Measurements from ENCODE around the gene ALK. TPM values are rescaled to one million over a fixed set of nuclear protein-coding genes. Genes with fewer than 3 reads are reported as not detected.

The ALK gene
- polyA plus RNA-seq, 3 donors = 0.02 to 1.0 (median 0.13) TPM

- 20 to 56% (median 54%) methylated on average over 5 of the region's 5 CpGs for whole genome bisulfite sequencing, 3 donors
- no peak overlapping the region for H3K27ac ChIP-seq (ENCODE audit: low read depth, low read length)
These were observed 550.7 kb downstream of the ALK start for GRCh38 chr2:29370581-29371125.

DNA sequence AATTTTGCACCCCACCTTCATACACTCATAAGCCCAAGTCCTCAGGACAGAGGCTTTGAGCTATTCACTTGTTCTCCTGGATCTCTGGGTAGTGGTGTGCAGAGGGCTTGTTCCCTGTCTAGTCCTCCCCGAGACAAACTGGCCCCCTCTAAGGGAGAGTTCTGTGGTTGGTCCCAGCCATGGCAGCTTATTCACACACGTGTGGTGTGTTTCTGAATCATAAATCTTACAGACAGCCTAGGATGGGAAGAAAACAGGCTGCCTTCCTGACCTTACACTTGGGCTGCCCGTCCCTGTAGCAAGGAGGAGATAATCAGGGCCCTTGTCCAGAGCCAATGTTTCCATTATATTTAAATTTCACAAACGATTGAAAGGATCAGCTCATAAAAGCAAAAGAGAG lies 551.2 kb downstream of the ALK start:
- 37 to 53% (median 38%) methylated on average over 4 of the region's 4 CpGs for WGBS, 3 donors
- no peak overlapping the region for H3K27ac ChIP-seq (ENCODE audit: low read depth, low read length)

DNA sequence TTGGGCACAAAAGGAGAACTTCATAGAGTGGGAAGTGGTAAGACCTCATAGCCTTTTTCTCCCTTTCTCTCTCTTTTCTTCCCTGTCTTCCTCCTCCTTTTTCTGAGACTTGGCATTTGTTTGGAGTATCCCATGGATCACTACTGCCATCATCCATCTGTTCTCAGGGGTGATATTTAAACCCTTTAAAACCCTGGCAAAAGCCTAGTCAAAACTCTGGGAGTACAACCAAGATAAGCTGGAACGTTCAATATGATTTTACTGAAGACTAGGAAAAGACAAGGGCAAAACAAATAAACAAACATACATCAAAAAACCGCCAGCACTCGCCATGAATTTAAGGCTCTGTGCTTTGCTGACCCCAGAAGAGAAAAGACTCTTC lies 552.7 kb downstream of the ALK start:
- no peak overlapping the region for H3K27ac ChIP-seq (ENCODE audit: low read depth, low read length)
- WGBS, 3 donors = 56 to 72% (median 59%) methylated on average over 3 of the region's 3 CpGs

GRCh38 chr2:29367986-29368658 lies 553.3 kb downstream of the ALK start:
- 61 to 82% (median 75%) methylated on average over 3 of the region's 3 CpGs for WGBS, 3 donors
- no peak overlapping the region for H3K27ac ChIP-seq (ENCODE audit: low read depth, low read length)

DNA sequence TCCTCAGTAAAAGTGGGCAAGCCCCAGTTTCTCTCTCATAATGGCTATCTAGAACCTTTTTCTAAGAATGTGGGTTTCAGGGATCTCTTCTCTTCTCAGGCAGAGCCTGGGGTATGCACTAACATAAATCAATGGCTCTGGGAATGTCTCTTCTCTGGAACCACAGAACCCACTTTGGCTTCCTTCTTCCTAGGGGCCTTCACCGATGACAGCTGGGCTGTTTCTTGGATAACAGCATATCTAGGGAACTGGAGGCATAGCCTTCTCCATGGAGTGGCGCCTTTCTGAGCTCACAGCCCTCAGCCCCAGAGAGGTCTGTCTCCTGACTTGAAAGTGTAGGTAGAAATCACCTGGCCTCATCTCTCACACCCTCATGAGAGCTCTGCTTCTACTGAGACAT lies 558.3 kb downstream of the ALK start:
- H3K27ac ChIP-seq (ENCODE audit: low read depth, low read length) = no peak overlapping the region
- 68 to 92% (median 72%) methylated on average over 2 of the region's 2 CpGs for WGBS, 3 donors

DNA sequence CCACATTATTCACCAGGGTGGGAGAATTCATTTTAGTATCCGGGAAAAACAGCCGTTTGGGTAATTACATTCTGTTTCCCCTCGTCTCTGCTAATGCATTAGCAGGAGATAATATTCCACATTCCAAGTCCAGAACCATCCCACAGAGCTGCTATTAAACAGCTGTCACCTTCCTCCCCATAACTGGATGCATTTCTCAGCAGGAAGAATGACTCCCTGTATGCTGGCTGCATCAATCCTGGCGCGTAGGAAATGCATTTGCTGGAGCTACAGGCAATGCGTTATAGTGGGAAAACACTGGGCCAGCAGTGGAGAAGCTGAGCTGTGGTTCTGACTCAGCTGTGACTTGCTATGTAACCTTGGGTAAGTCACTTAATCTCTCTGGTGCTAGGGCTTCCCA lies 560.2 kb downstream of the ALK start:
- H3K27ac ChIP-seq (ENCODE audit: low read depth, low read length) = no peak overlapping the region
- WGBS, 3 donors = 59 to 76% (median 61%) methylated on average over 6 of the region's 6 CpGs

- 21 to 62% (median 26%) methylated on average over 3 of the region's 3 CpGs for WGBS, 3 donors
- H3K27ac ChIP-seq (ENCODE audit: low read depth, low read length) = no peak overlapping the region
These were observed 561.2 kb downstream of the ALK start for GRCh38 chr2:29360016-29360784.

DNA sequence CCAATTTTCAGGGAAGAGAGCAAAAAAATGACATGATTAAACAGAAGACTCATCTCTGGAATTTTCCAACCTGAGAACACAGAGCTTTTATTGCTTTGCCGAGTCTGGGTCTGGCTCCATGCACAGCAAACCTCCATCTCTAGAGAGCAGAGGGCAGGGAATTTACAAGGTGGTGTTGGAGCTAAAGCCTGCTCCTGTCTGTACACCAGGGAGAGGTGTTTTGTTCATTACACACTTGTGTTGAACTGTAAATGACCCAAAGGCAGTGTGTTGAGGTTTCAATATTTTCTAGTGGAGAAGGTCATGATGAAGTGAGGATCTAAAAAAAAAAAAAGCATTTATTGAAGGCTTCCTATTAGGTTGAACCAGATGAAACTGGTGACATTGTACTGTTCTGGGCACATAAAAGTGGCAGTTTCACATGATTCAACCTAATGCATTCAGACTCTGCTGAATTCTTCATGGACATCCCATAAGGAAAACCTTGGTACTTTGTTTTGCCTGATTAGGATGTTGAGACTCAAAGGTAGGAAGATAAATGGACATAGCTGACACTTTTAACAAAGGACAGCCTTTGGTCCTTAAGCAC lies 567.9 kb downstream of the ALK start:
- no peak overlapping the region for H3K27ac ChIP-seq (ENCODE audit: low read depth, low read length)
- 86 to 97% (median 94%) methylated on average over 1 of the region's 1 CpG for WGBS, 3 donors

- WGBS, 3 donors = 78 to 88% (median 88%) methylated on average over 9 of the region's 9 CpGs
- no peak overlapping the region for H3K27ac ChIP-seq (ENCODE audit: low read depth, low read length)
These were observed 569.3 kb downstream of the ALK start for GRCh38 chr2:29351916-29352591.

- H3K27ac ChIP-seq (ENCODE audit: low read depth, low read length) = no peak overlapping the region
- WGBS, 3 donors = 82 to 87% (median 83%) methylated on average over 5 of the region's 5 CpGs
These were observed 570.1 kb downstream of the ALK start for GRCh38 chr2:29351248-29351647.

DNA sequence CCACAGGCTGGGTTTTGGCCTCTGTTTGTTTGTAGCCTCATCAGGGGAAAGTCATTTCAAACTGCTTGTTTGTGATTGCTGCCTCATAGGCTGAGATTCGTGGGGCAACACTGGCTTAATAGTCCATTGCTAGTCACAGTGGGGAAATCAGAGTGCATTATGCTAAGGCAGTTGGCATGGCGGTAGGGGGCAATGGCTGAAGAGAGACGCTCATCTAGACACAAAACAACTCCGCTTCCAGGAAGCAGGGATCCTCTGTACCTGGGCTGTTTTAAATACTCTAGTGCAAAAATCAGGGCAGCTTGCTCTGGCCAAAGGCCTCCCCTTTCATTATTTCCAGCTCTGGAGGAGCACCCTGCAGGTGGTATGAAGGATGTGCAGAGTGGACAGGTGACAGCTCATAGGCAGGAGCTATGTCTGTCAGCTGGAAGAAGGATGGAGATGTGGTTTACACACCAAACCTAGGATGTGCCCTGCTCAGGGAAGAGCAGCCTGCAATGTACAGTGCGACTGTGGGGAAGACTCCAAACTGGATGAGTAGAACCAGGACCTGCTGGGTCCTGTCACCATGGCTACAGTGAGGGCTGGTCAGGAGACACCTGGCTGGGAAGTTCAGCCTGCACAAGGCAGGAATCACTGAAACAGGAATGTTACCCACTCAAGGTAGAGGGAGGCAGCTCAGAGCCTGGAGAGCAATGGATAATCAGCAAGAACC lies 571.9 kb downstream of the ALK start:
- H3K27ac ChIP-seq (ENCODE audit: low read depth, low read length) = no peak overlapping the region
- WGBS, 3 donors = 89 to 96% (median 90%) methylated on average over 5 of the region's 5 CpGs

GRCh38 chr2:29347774-29348461 lies 573.5 kb downstream of the ALK start:
- WGBS, 3 donors = 78 to 86% (median 84%) methylated on average over 5 of the region's 5 CpGs
- H3K27ac ChIP-seq (ENCODE audit: low read depth, low read length) = no peak overlapping the region

- WGBS, 3 donors = 81 to 93% (median 85%) methylated on average over 2 of the region's 2 CpGs
- no peak overlapping the region for H3K27ac ChIP-seq (ENCODE audit: low read depth, low read length)
These were observed 576.1 kb downstream of the ALK start for GRCh38 chr2:29345236-29345635.

DNA sequence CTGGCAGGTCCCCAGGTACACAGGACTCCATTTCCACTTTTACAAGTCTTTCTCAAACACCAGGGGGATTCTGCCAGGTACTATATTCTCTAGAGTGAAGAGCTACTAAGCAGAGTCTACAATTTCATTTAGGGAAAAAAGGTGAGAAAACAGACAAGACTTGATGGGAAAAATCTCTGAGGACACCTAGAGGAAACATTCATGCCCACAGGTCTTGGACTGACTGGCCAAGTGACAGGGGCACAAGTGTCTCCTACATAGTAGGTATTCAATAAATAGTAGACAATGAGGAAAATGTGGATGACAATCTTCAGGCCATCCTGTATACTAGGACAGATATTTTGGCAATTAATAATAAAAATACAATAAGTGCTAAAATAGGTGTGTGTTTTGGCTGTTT lies 577.6 kb downstream of the ALK start:
- H3K27ac ChIP-seq (ENCODE audit: low read depth, low read length) = no peak overlapping the region

GRCh38 chr2:29336341-29337241 lies 584.8 kb downstream of the ALK start:
- 73 to 81% (median 73%) methylated on average over 10 of the region's 10 CpGs for WGBS, 3 donors
- H3K27ac ChIP-seq (ENCODE audit: low read depth, low read length) = no peak overlapping the region

DNA sequence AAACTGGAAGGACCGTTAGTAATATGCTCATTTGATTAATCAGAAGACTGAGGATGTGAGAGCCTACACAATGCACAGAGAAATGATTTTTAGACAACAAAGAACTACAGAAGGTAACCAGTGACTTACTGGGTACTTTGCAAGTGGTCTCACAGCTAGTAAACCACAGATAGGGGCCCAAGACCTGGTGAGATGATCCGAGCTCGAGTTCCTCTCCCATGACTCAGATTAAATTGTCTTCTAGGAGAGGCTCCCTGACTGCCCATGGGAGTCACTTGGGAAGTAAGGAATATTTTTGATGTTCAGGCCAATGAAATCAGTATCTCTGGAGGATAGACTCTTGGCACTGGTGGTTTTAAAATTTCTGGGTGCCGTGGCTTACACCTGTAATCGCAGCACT lies 586.0 kb downstream of the ALK start:
- no peak overlapping the region for H3K27ac ChIP-seq (ENCODE audit: low read depth, low read length)
- 86 to 97% (median 89%) methylated on average over 5 of the region's 5 CpGs for WGBS, 3 donors

DNA sequence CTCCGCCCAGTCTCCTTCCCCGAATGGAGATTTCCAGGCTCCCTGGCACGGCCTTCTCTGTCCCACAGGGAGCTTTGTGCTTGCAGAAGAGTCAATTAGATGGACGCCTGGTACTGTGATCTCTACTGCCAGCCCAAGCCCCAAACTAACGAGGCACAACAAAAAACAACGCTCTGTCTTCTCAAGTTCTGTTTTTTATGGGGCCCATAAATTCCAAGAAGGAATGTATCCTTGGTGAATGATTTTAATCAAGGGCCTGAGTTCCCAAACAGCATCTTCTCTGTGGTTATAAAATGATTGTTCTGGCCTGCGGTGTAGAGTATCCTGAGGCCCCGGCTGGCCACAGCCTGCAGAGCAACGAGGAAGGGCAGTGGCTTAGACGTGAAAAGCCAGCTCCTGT lies 586.7 kb downstream of the ALK start:
- H3K27ac ChIP-seq (ENCODE audit: low read depth, low read length) = no peak overlapping the region
- WGBS, 3 donors = 63 to 82% (median 81%) methylated on average over 10 of the region's 10 CpGs

Data from adipose tissue (tissue), 3 donors.